CD14-positive monocyte (primary cell): ENCODE results near the gene CARD19. TPM values are rescaled to one million over a fixed set of nuclear protein-coding genes. Genes with fewer than 3 reads are reported as not detected.

Experiments used
- DNase-seq, 3 donors: peaks; one replicate each; pipeline ENCODE4 v3.0.0-alpha.2; 2011 to 2022
- H2AFZ ChIP-seq: 2 replicates; pipeline ENCODE4 v1.6.0; 2012; ENCODE audit warnings: mild to moderate bottlenecking, low read depth, low read length, inconsistent platforms; ENCODE audit not compliant: insufficient read depth, poor library complexity, severe bottlenecking
- H3K27ac ChIP-seq, 2 donors: 1 replicate in 1 of 2; 2 replicates in 1 of 2; pipeline ENCODE4 v1.5.1; 2012 to 2013; ENCODE audit warnings: low read length in 2 of 2, control low read depth in 1 of 2, inconsistent platforms in 1 of 2, low read depth in 1 of 2, mild to moderate bottlenecking in 1 of 2
- H3K27me3 ChIP-seq, 2 donors: one replicate each; pipeline versions ENCODE4 v1.6.0 to v1.6.1; 2011 to 2013; ENCODE audit warnings: low read length in 2 of 2; ENCODE audit not compliant: control insufficient read depth in 2 of 2, insufficient read depth in 2 of 2
- H3K36me3 ChIP-seq, 2 donors: replicated peaks in 1 of 2; 1 replicate in 1 of 2; 2 replicates in 1 of 2; pipeline versions ENCODE4 v1.5.1 to v1.6.1; 2012 to 2013; ENCODE audit warnings: low read length in 2 of 2, control low read depth in 1 of 2, inconsistent platforms in 1 of 2, mild to moderate bottlenecking in 1 of 2; ENCODE audit not compliant: insufficient read depth in 2 of 2, control insufficient read depth in 1 of 2
- H3K4me1 ChIP-seq, 2 donors: 1 replicate in 1 of 2; 2 replicates in 1 of 2; pipeline versions ENCODE4 v1.5.1 to v1.6.1; 2012 to 2013; ENCODE audit warnings: low read length in 2 of 2, control low read depth in 1 of 2, inconsistent platforms in 1 of 2, mild to moderate bottlenecking in 1 of 2, moderate library complexity in 1 of 2; ENCODE audit not compliant: insufficient read depth in 2 of 2, control insufficient read depth in 1 of 2
- H3K4me2 ChIP-seq: replicated peaks from 2 replicates; pipeline ENCODE3; 2012; ENCODE audit warnings: low read length, moderate library complexity, mild to moderate bottlenecking; ENCODE audit not compliant: poor library complexity, severe bottlenecking; ENCODE audit errors: extremely low read depth
- H3K4me3 ChIP-seq, 3 experiments: fragments of 200-600 bp in 1 of 3; sonication (generic) in 1 of 3; replicated peaks in 1 of 3; 1 replicate in 2 of 3; 2 replicates in 1 of 3; pipeline ENCODE4 v1.5.1; 2011 to 2013; ENCODE audit warnings: low read length in 3 of 3, mild to moderate bottlenecking in 3 of 3, control low read depth in 2 of 3, low read depth in 2 of 3, inconsistent platforms in 1 of 3, moderate library complexity in 1 of 3
- H3K79me2 ChIP-seq: 2 replicates; pipeline ENCODE4 v1.6.0; 2012; ENCODE audit warnings: mild to moderate bottlenecking, control low read depth, inconsistent platforms, low read length, moderate library complexity; ENCODE audit not compliant: insufficient read depth
- H3K9ac ChIP-seq: 2 replicates; pipeline ENCODE4 v1.6.0; 2017; ENCODE audit warnings: low read length, mild to moderate bottlenecking; ENCODE audit not compliant: insufficient read depth, poor library complexity, severe bottlenecking
- H3K9me3 ChIP-seq, 2 donors: replicated peaks in 1 of 2; 1 replicate in 1 of 2; 2 replicates in 1 of 2; pipeline versions ENCODE4 v1.5.1 to v1.6.1; 2012 to 2013; ENCODE audit warnings: low read length in 2 of 2, control low read depth in 1 of 2; ENCODE audit not compliant: control insufficient read depth in 1 of 2, insufficient read depth in 1 of 2
- H4K20me1 ChIP-seq: 2 replicates; pipeline ENCODE4 v1.6.0; 2012; ENCODE audit warnings: mild to moderate bottlenecking, low read length, control low read depth, moderate library complexity; ENCODE audit not compliant: insufficient read depth
- H3K27ac Mint-ChIP-seq, 7 donors: one replicate each; pipeline ENCODE4 v1.8.0; 2020; ENCODE audit warnings: mild to moderate bottlenecking in 7 of 7, mixed read lengths in 7 of 7, moderate library complexity in 6 of 7, inconsistent platforms in 2 of 7
- H3K27me3 Mint-ChIP-seq, 3 donors: one replicate each; pipeline ENCODE4 v1.8.0; 2021 to 2022; ENCODE audit warnings: low read depth in 3 of 3, mild to moderate bottlenecking in 3 of 3, mixed read lengths in 3 of 3, moderate library complexity in 3 of 3, inconsistent platforms in 1 of 3
- H3K36me3 Mint-ChIP-seq, 2 donors: one replicate each; pipeline ENCODE4 v1.8.0; 2020; ENCODE audit warnings: mixed read lengths in 2 of 2, inconsistent platforms in 1 of 2, mild to moderate bottlenecking in 1 of 2
- H3K4me1 Mint-ChIP-seq: one replicate; pipeline ENCODE4 v1.8.0; 2020; ENCODE audit warnings: mild to moderate bottlenecking, mixed read lengths
- H3K4me3 Mint-ChIP-seq, 2 donors: one replicate each; pipeline ENCODE4 v1.8.0; 2020; ENCODE audit warnings: mild to moderate bottlenecking in 2 of 2, mixed read lengths in 2 of 2, moderate library complexity in 1 of 2
- H3K9me3 Mint-ChIP-seq, 7 donors: one replicate each; pipeline ENCODE4 v1.8.0; 2020 to 2022; ENCODE audit warnings: mixed read lengths in 7 of 7, mild to moderate bottlenecking in 6 of 7, moderate library complexity in 6 of 7, inconsistent platforms in 2 of 7
- WGBS: methylation state at CpG from one replicate; pipeline ENCODE4 v1.1.5; 2013; ENCODE audit warnings: missing lambda C conversion rate; ENCODE audit not compliant: insufficient coverage; 5-methylcytosine and 5-hydroxymethylcytosine counted together
- intact Hi-C, 2 donors: fragments of 100-400 bp; cut with micrococcal nuclease; formaldehyde crosslinking; loops; one replicate each; pipeline versions ENCODE4 v1.15.0 to v1.15.1; 2023
- polyA plus RNA-seq, 3 donors: library from polyadenylated mRNA; depleted of rRNA in 1 of 3; unstranded in 2 of 3; stranded (reverse) in 1 of 3; fragments of 300-500 nt in 2 of 3; fragments of >200 nt in 1 of 3; fragmentation: Illumina TruSeq in 2 of 3; gene quantifications; 1 replicate in 2 of 3; 2 replicates in 1 of 3; pipeline ENCODE4 v1.2.3, GENCODE V29; 2012 to 2021
- TF ChIP-seq, protein P1 (sequence below): fragments of 200-600 bp; IDR thresholded peaks from one replicate; pipeline ENCODE4 v1.8.0; 2022; ENCODE audit warnings: antibody characterized with exemption, mild to moderate bottlenecking

The CARD19 gene
- polyA plus RNA-seq, 3 donors = 130 to 506 (median 137) TPM

GRCh38 chr9:93117924-93118862 lies 22.2 kb downstream of the CARD19 start:
- intact Hi-C loops = loop anchor here in 1 of 2 donors (2.0 to 10.0 kb wide), 2 partner anchors 21 to 1047 kb away; partner anchors contain the start of gene CARD19
- Histone ChIP-seq H2AFZ (no peak overlapping the region), H3K27me3 (no peaks in the 10 kb centered on the region), H3K9ac (no peak overlapping the region), H3K4me1 (peaks cover 88 to 99% of the 10 kb centered on the region in 2 donors), H4K20me1 (peaks cover 12% of the 10 kb centered on the region), H3K4me2 (no peak overlapping the region), H3K36me3 (peaks cover 23% of the 10 kb centered on the region in 2 donors), H3K4me3 (peak overlapping the region in 1 of 3 experiments; percentile 2), H3K27ac (peak overlapping the region; percentile 90 to 99), H3K79me2 (peaks cover 26% of the 10 kb centered on the region), H3K9me3 (no peaks in the 10 kb centered on the region)
- H3K27ac Mint-ChIP-seq = peak overlapping the region; percentile 99 to 100 (median 100)
- peaks cover 84% of the 10 kb centered on the region for H3K4me1 Mint-ChIP-seq
- TF ChIP-seq, protein P1, sequence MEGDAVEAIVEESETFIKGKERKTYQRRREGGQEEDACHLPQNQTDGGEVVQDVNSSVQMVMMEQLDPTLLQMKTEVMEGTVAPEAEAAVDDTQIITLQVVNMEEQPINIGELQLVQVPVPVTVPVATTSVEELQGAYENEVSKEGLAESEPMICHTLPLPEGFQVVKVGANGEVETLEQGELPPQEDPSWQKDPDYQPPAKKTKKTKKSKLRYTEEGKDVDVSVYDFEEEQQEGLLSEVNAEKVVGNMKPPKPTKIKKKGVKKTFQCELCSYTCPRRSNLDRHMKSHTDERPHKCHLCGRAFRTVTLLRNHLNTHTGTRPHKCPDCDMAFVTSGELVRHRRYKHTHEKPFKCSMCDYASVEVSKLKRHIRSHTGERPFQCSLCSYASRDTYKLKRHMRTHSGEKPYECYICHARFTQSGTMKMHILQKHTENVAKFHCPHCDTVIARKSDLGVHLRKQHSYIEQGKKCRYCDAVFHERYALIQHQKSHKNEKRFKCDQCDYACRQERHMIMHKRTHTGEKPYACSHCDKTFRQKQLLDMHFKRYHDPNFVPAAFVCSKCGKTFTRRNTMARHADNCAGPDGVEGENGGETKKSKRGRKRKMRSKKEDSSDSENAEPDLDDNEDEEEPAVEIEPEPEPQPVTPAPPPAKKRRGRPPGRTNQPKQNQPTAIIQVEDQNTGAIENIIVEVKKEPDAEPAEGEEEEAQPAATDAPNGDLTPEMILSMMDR = no peak
- H3K27me3 Mint-ChIP-seq = peaks cover 0 to 2% (median 0%) of the 10 kb centered on the region in 3 donors
- peak overlapping the region in 1 of 2 donors; percentile 0 for H3K4me3 Mint-ChIP-seq
- 93% methylated on average over 8 of the region's 12 CpGs for WGBS
- DNase-seq = no peak
- H3K36me3 Mint-ChIP-seq = peaks cover 62 to 63% of the 10 kb centered on the region in 2 donors
- H3K9me3 Mint-ChIP-seq = peaks cover 0 to 2% (median 0%) of the 10 kb centered on the region in 7 donors

DNA sequence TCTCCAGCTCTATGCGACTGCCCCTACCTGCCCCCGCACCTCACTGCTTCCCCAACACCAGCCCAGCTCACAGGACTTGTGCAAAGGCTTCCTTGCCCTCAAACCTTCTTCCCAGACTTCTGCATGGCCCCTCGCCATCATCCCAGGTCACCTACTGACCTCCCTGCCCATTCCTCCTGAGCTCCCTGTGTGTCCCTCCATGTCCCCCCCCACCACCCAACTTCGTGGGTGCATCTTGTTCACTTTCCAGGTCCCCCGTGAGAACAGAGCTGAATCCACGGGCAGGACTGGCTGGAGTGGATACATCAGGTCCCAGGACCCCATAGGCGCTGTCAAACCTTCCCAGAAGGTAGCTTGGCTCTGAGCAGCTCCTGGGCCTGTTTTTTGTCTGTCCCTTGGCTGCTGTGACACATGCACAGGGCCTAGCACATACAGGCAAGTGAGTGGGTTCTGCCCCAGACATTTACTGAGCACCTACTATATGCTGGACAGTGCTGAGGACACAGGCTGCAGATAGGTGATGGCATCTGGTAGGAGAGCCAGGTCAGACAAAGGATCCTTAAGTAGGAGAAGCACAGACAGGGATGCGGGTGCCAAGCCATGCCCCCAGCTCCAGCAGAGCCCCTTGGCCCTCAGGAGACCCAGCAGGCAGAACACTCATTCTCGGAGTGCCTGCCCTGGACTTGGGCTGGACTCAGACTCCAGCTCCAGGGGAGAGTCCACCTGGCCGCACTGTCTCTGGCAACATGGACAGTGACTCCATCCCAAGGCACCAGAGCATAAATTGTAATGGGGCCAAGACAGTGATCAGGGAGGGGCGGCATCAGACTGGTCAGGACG lies 23.1 kb downstream of the CARD19 start:
- intact Hi-C loops = loop anchor here in 1 of 2 donors (10.0 kb wide), 1 partner anchor 1046 kb away; no protein-coding TSS in a partner anchor
- H3K9me3 Mint-ChIP-seq = peaks cover 0 to 2% (median 0%) of the 10 kb centered on the region in 7 donors
- Histone ChIP-seq H3K4me3 (peak overlapping the region in 1 of 3 experiments; percentile 49), H3K27ac (peak overlapping the region; percentile 90 to 99), H3K36me3 (peaks cover 31 to 32% of the 10 kb centered on the region in 2 donors), H3K4me1 (peaks cover 79 to 94% of the 10 kb centered on the region in 2 donors), H3K27me3 (no peaks in the 10 kb centered on the region), H2AFZ (no peak overlapping the region), H3K4me2 (peak overlapping the region; percentile 33), H3K79me2 (peaks cover 22% of the 10 kb centered on the region), H3K9me3 (no peaks in the 10 kb centered on the region), H3K9ac (peak overlapping the region; percentile 72), H4K20me1 (peaks cover 15% of the 10 kb centered on the region)
- peak overlapping the region in 1 of 2 donors; percentile 9 for H3K4me3 Mint-ChIP-seq
- peaks cover 77% of the 10 kb centered on the region for H3K4me1 Mint-ChIP-seq
- H3K27ac Mint-ChIP-seq = peak overlapping the region; percentile 99 to 100 (median 100)
- TF ChIP-seq, protein P1 = no peak
- DNase-seq = no peak
- H3K27me3 Mint-ChIP-seq = peaks cover 0 to 2% (median 0%) of the 10 kb centered on the region in 3 donors
- H3K36me3 Mint-ChIP-seq = peaks cover 65 to 67% of the 10 kb centered on the region in 2 donors
- WGBS = 90% methylated on average over 12 of the region's 12 CpGs
